ENCODE results near the gene HOXA5. TPM values are rescaled to one million over a fixed set of nuclear protein-coding genes. Genes with fewer than 3 reads are reported as not detected.

HOXA5 gene
- total RNA-seq, 4 donors from 2014 or later: 7.8 to 24.8 (median 14.7) TPM

GRCh38 chr7:27145914-27146412 lies 2.5 kb upstream of the HOXA5 start:
- TF ChIP-seq EP300 (IDR thresholded peaks at IDR 0.05) (no peak), POLR2A (IDR thresholded peaks at IDR 0.05; ENCODE audit: low read depth) (no peak), POLR2AphosphoS5 (IDR thresholded peaks at IDR 0.05) (no peak), CTCF (IDR thresholded peaks at IDR 0.05) (no peak)
- H3K4me1 ChIP-seq: peaks cover 28 to 38% (median 32%) of the 10 kb centered on the region in 4 donors
- H3K27me3 ChIP-seq: peaks cover 0 to 59% (median 13%) of the 10 kb centered on the region in 4 donors
- no peak overlapping the region for H3K27ac ChIP-seq (replicated peaks in 1 of 4)
- intact Hi-C loops (cut with DNase I): loop anchor here (10.0 kb wide), 2 partner anchors 121 to 941 kb away; partner anchors contain the start of genes CBX3 and HNRNPA2B1
- 77% methylated on average over 11 of the region's 11 CpGs for WGBS
- no peaks in the 10 kb centered on the region for H3K9me3 ChIP-seq
- no peaks in the 10 kb centered on the region for H3K36me3 ChIP-seq
- no peak overlapping the region for H3K4me3 ChIP-seq
- DNase-seq (ENCODE audit: extremely low spot score): no peak

DNA sequence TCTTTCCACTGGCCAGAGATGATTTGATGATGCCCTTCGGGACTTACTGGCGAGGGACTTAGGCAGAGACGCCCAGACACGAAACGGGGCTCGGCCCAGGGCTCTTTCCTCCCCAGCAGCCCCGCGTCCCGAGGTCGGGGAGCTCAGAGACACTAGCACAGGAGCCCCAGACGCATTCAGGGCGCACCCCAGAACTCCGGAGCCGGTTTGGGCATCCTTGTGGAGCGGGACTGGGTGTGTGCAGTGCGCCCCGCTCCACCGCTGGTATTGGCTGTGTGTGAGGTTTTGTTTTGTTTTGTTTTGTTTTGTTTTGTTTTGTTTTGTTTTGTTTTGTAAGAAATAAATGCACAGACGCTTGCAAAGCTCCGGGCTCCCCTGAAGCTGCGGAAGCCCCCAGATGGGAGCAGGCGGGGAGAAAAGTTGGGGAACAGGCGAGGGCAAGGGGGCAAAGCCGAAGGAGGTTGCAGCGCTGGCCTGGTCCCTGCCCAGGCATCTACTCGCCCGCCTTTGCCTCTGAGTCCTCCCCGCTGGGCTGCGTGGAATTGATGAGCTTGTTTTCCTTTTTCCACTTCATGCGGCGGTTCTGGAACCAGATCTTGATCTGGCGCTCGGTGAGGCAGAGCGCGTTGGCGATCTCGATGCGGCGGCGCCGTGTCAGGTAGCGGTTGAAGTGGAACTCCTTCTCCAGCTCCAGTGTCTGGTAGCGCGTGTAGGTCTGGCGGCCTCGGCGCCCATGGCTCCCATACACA lies 1.9 kb upstream of the HOXA5 start:
- Histone ChIP-seq H3K4me3 (peak overlapping the region in 1 of 4 donors; percentile 95), H3K9me3 (no peaks in the 10 kb centered on the region), H3K27ac (replicated peaks in 1 of 4) (no peak overlapping the region), H3K36me3 (no peaks in the 10 kb centered on the region), H3K4me1 (peaks cover 22 to 32% (median 30%) of the 10 kb centered on the region in 4 donors), H3K27me3 (peaks cover 0 to 55% (median 13%) of the 10 kb centered on the region in 4 donors)
- no peak for DNase-seq (ENCODE audit: extremely low spot score)
- intact Hi-C loops (cut with DNase I): loop anchor here (10.0 kb wide), 2 partner anchors 121 to 941 kb away; partner anchors contain the start of genes CBX3 and HNRNPA2B1
- WGBS: 84% methylated on average over 43 of the region's 47 CpGs
- TF ChIP-seq CTCF (IDR thresholded peaks at IDR 0.05) (no peak), POLR2A (IDR thresholded peaks at IDR 0.05; ENCODE audit: low read depth) (no peak)

DNA sequence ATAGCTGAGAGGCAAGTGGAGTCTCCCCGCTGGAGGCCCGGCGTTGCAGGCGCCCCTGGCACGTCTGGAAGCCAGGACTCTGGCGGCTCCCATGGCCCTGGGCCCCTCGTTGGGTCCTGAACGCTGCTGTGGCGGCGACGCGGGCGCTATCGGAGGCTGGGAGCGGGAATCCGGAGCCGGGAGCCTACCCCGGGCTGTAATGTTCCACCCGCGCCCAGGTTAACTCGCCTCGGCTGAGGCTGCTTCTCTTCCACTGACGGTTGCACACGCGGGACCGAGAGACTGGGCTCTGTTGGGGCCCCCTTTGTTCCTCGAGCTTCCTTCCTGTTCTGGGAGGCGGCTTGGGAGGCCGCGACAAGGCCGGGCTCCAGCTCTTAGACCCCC lies 1.3 kb upstream of the HOXA5 start:
- Histone ChIP-seq H3K27me3 (peaks cover 0 to 51% (median 13%) of the 10 kb centered on the region in 4 donors), H3K4me1 (peaks cover 21 to 32% (median 31%) of the 10 kb centered on the region in 4 donors), H3K27ac (replicated peaks in 1 of 4) (no peak overlapping the region), H3K9me3 (no peaks in the 10 kb centered on the region), H3K36me3 (no peaks in the 10 kb centered on the region), H3K4me3 (peak overlapping the region; percentile 83 to 96 (median 90))
- no peak for TF ChIP-seq CTCF (IDR thresholded peaks at IDR 0.05)
- no peak for TF ChIP-seq POLR2A (IDR thresholded peaks at IDR 0.05; ENCODE audit: low read depth)
- no peak for TF ChIP-seq POLR2AphosphoS5 (IDR thresholded peaks at IDR 0.05)
- no peak for TF ChIP-seq EP300 (IDR thresholded peaks at IDR 0.05)
- intact Hi-C loops (cut with DNase I): loop anchor here (10.0 kb wide), 2 partner anchors 120 to 940 kb away; partner anchors contain the start of genes CBX3 and HNRNPA2B1
- DNase-seq (ENCODE audit: extremely low spot score): no peak
- WGBS: 56% methylated on average over 30 of the region's 31 CpGs

DNA sequence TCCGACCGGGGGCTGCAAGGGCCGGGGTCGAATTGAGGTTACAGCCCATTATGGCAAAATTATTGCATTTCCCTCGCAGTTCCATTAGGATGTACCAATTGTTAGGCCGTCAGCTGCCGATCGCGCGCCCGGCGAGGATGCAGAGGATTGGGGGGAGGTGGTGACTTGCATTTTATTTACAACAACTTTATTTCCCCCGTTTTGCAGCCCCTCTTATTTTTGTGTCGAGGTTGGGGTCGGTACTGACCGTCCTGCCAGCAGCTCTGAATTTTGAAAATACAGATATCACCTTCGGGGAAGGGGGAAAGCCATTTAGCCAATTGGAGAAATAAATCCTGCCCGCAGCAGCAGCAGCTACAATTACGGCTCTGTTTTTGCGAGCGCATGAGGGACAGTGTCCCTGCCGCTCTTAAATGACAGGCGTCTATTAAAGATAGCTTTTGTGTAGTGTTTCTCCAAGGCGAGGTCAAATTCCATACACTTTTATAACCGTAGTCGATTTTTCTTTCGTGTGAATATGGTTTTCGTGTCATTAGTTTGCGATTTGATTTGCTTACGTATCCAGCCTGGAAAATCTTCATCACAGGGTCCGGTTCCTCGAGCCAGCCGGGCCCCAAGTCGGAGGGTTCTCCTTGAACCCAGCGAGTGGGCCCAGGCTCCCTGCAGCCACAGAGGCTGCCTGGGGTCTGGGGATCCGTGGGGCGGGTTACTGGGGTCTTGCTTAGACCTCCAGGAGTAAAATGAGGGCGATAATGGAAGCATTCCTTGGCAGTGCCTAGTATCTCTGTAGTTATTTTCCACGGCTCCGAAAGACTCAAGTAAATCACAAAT lies 684 bp upstream of the HOXA5 start:
- TF ChIP-seq EP300 (IDR thresholded peaks at IDR 0.05) (no peak), POLR2AphosphoS5 (IDR thresholded peaks at IDR 0.05) (no peak), CTCF (IDR thresholded peaks at IDR 0.05) (no peak), POLR2A (IDR thresholded peaks at IDR 0.05; ENCODE audit: low read depth) (no peak)
- H3K27me3 ChIP-seq: peaks cover 0 to 50% (median 13%) of the 10 kb centered on the region in 4 donors
- no peaks in the 10 kb centered on the region for H3K36me3 ChIP-seq
- H3K27ac ChIP-seq (replicated peaks in 1 of 4): peak overlapping the region in 3 of 4 donors; percentile 24 to 99 (median 96)
- no peak for DNase-seq (ENCODE audit: extremely low spot score)
- intact Hi-C loops (cut with DNase I): loop anchor here (2.0 to 10.0 kb wide), 4 partner anchors 45 to 939 kb away; partner anchors contain the start of genes CBX3 and HNRNPA2B1
- H3K9me3 ChIP-seq: no peaks in the 10 kb centered on the region
- H3K4me1 ChIP-seq: peaks cover 21 to 37% (median 33%) of the 10 kb centered on the region in 4 donors
- H3K4me3 ChIP-seq: peak overlapping the region; percentile 83 to 96 (median 90)
- WGBS: 43% methylated on average over 36 of the region's 40 CpGs

All from esophagus muscularis mucosa (tissue), 4 donors.